Activated CD8-positive, alpha-beta T cell treated with anti-CD3 and anti-CD28 coated beads for 36 hours (primary cell): ENCODE measurements around the gene TAAR1. TPM values are rescaled to one million over a fixed set of nuclear protein-coding genes. Genes with fewer than 3 reads are reported as not detected.

Experiments used
- ATAC-seq: fragments of 200-7000 bp; cut with Tn5 transposase; one replicate; pipeline ENCODE4 v1.10.0; 2021; ENCODE audit warnings: mild to moderate bottlenecking, moderate library complexity
- CTCF ChIA-PET: fragments of 350-600 bp; sonication (Branson Sonifier 250); formaldehyde crosslinking; loops from one replicate; lab custom pipeline; 2021; ENCODE audit warnings: antibody characterized with exemption; lab: Charles Lee
- POLR2A ChIA-PET: fragments of 350-600 bp; sonication (Branson Sonifier 250); formaldehyde crosslinking; loops from one replicate; lab custom pipeline; 2021; ENCODE audit warnings: antibody characterized with exemption; lab: Charles Lee
- DNase-seq: peaks from one replicate; pipeline ENCODE4 v3.0.0-alpha.2; 2020
- H3K27ac Mint-ChIP-seq: one replicate; pipeline ENCODE4 v1.8.0; 2021; ENCODE audit warnings: mild to moderate bottlenecking, mixed read lengths
- H3K27me3 Mint-ChIP-seq: one replicate; pipeline ENCODE4 v1.8.0; 2021; ENCODE audit warnings: mixed read lengths
- H3K36me3 Mint-ChIP-seq: one replicate; pipeline ENCODE4 v1.8.0; 2021; ENCODE audit warnings: low read depth, mixed read lengths
- H3K4me1 Mint-ChIP-seq: one replicate; pipeline ENCODE4 v1.8.0; 2021; ENCODE audit warnings: low read depth, mixed read lengths
- H3K4me3 Mint-ChIP-seq: one replicate; pipeline ENCODE4 v1.8.0; 2021; ENCODE audit warnings: mild to moderate bottlenecking, moderate library complexity, mixed read lengths
- H3K9me3 Mint-ChIP-seq: one replicate; pipeline ENCODE4 v1.8.0; 2021; ENCODE audit warnings: mixed read lengths
- CTCF ChIP-seq: fragments of 200-600 bp; IDR thresholded peaks from one replicate; pipeline ENCODE4 v1.8.0; 2022; ENCODE audit warnings: antibody characterized with exemption, mild to moderate bottlenecking
- intact Hi-C: fragments of 100-400 bp; cut with micrococcal nuclease; formaldehyde crosslinking; loops from one replicate; pipeline ENCODE4 v1.10.0; 2022
- total RNA-seq, 2 experiments: library from RNA; stranded (reverse); gene quantifications; one replicate each; pipeline ENCODE4 v1.2.3, GENCODE V29; 2021

Gene TAAR1
- total RNA-seq, 2 experiments from 2014 or later = not detected

GRCh38 chr6:132634796-132635195, 24.2 kb downstream of the TAAR1 start:
- no peak for DNase-seq
- peaks cover 20% of the 10 kb centered on the region for H3K27me3 Mint-ChIP-seq
- H3K4me1 Mint-ChIP-seq = no peaks in the 10 kb centered on the region
- H3K27ac Mint-ChIP-seq = no peak overlapping the region
- no peaks in the 10 kb centered on the region for H3K9me3 Mint-ChIP-seq
- no peak for TF ChIP-seq CTCF
- ChIA-PET POLR2A (no interaction called here), CTCF (interaction anchor here (1.2 kb wide), 1 partner anchor 11 kb away, joined by 3 read pairs; no protein-coding TSS in a partner anchor)
- ATAC-seq = no peak
- intact Hi-C loops = no loop called here
- H3K36me3 Mint-ChIP-seq = no peaks in the 10 kb centered on the region
- no peak overlapping the region for H3K4me3 Mint-ChIP-seq

GRCh38 chr6:132633362-132633761, 25.6 kb downstream of the TAAR1 start:
- intact Hi-C loops = no loop called here
- H3K4me3 Mint-ChIP-seq = no peak overlapping the region
- POLR2A ChIA-PET = no interaction called here
- peaks cover 24% of the 10 kb centered on the region for H3K27me3 Mint-ChIP-seq
- no peaks in the 10 kb centered on the region for H3K4me1 Mint-ChIP-seq
- CTCF ChIA-PET = interaction anchor here (1.2 kb wide), 1 partner anchor 13 kb away, joined by 3 read pairs; no protein-coding TSS in a partner anchor
- H3K36me3 Mint-ChIP-seq = no peaks in the 10 kb centered on the region
- no peaks in the 10 kb centered on the region for H3K9me3 Mint-ChIP-seq
- DNase-seq (no peak), ATAC-seq (no peak)
- TF ChIP-seq CTCF = no peak
- H3K27ac Mint-ChIP-seq = no peak overlapping the region

- H3K27me3 Mint-ChIP-seq = peaks cover 18% of the 10 kb centered on the region
- intact Hi-C loops = no loop called here
- ATAC-seq (no peak), DNase-seq (no peak)
- H3K36me3 Mint-ChIP-seq = no peaks in the 10 kb centered on the region
- POLR2A ChIA-PET = no interaction called here
- no peak within 1 kb of the TSS for H3K27ac Mint-ChIP-seq
- no peak for TF ChIP-seq CTCF
- H3K4me3 Mint-ChIP-seq = no peak within 1 kb of the TSS
- no peaks in the 10 kb centered on the region for H3K4me1 Mint-ChIP-seq
- CTCF ChIA-PET = no interaction called here
- H3K9me3 Mint-ChIP-seq = peaks cover 2% of the 10 kb centered on the region
These were observed 34.8 kb downstream of the TAAR1 start, which contains the start of gene TAAR2 for GRCh38 chr6:132624175-132624574. TAAR2 (minus strand) TSS chr6:132624275; CDS start chr6:132624275, 0 bp downstream.

- H3K36me3 Mint-ChIP-seq = no peaks in the 10 kb centered on the region
- peaks cover 2% of the 10 kb centered on the region for H3K9me3 Mint-ChIP-seq
- ChIA-PET POLR2A (no interaction called here), CTCF (interaction anchor here (0.6 kb wide), 1 partner anchor 339 kb away, joined by 3 read pairs; no protein-coding TSS in a partner anchor)
- intact Hi-C loops = no loop called here
- no peak overlapping the region for H3K4me3 Mint-ChIP-seq
- peaks cover 18% of the 10 kb centered on the region for H3K27me3 Mint-ChIP-seq
- no peak for DNase-seq
- TF ChIP-seq CTCF = no peak
- no peak for ATAC-seq
- H3K4me1 Mint-ChIP-seq = no peaks in the 10 kb centered on the region
- no peak overlapping the region for H3K27ac Mint-ChIP-seq
These were observed 35.7 kb downstream of the TAAR1 start for GRCh38 chr6:132623106-132623845.

- Mint-ChIP-seq H3K4me1 (no peaks in the 10 kb centered on the region), H3K36me3 (no peaks in the 10 kb centered on the region), H3K4me3 (no peak overlapping the region), H3K27ac (no peak overlapping the region), H3K27me3 (peaks cover 5% of the 10 kb centered on the region), H3K9me3 (no peaks in the 10 kb centered on the region)
- no peak for ATAC-seq
- no peak for TF ChIP-seq CTCF
- ChIA-PET CTCF (interaction anchor here (0.7 to 0.9 kb wide), 2 partner anchors 15 to 132 kb away, joined by 3 read pairs; no protein-coding TSS in a partner anchor), POLR2A (no interaction called here)
- intact Hi-C loops = no loop called here
- no peak for DNase-seq
These were observed 42.3 kb downstream of the TAAR1 start for GRCh38 chr6:132616677-132617076.
